Erythroblast (primary cell): ENCODE measurements around the gene TICRR.

Source experiments
- DNase-seq, 2 experiments: peaks; one replicate each; lab custom pipeline; 2025; lab: John Stamatoyannopoulos, UW
- GATA1 ChIP-seq: IDR thresholded peaks from 2 replicates; pipeline ENCODE4 v1.6.1; 2011; ENCODE audit warnings: low read depth, mild to moderate bottlenecking, control low read depth, low read length, moderate library complexity
- POLR2A ChIP-seq: IDR thresholded peaks from 2 replicates; pipeline ENCODE4 v1.6.1; 2011; ENCODE audit warnings: mild to moderate bottlenecking, low read length

The TICRR gene

DNA sequence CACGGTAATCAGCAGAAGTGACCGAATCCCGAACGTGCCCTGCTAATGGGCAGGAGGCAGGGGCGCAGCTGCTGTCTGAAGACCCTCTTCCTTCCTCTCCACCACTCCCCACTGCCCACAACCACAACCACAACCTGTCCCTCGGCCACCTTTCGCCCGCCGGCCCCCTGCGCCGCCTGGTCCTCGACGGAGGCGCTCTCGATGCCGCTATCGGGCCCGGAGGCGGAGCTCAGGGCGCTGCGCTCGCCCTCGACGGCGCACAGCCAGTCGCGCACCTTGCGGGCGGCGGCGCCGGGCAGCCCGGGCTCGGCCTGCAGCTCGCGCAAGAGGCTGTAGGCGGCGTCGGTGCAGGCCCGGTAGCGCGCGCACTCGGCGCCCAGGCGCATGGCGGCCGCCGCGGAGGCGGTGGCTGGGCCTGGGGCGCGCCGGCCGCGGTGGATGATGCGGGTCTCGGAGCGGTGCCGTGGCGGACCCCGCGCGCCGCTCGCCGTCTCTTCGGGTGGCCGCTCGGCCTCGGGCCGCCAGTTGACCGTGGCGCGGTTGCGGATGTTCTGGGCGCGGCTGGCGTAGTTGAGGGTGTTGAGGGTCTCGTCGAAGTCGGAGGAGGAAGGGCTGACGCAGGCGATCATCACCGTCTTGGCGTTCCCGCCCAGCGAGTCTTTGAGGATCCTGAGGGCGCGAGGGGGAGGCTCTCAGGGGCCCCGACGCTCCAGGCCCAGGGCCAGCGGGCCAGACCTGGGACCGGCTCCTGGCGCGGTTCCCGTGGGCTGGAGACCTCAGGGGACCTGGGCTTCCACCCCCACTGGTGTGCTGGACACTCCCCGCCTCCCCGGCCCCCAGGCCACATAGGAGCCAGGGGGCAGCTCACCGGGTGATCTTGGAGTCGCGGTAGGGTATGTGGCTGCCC, 73.1 kb downstream of the TICRR start:
- no peak for TF ChIP-seq GATA1
- no peak for TF ChIP-seq POLR2A

DNA sequence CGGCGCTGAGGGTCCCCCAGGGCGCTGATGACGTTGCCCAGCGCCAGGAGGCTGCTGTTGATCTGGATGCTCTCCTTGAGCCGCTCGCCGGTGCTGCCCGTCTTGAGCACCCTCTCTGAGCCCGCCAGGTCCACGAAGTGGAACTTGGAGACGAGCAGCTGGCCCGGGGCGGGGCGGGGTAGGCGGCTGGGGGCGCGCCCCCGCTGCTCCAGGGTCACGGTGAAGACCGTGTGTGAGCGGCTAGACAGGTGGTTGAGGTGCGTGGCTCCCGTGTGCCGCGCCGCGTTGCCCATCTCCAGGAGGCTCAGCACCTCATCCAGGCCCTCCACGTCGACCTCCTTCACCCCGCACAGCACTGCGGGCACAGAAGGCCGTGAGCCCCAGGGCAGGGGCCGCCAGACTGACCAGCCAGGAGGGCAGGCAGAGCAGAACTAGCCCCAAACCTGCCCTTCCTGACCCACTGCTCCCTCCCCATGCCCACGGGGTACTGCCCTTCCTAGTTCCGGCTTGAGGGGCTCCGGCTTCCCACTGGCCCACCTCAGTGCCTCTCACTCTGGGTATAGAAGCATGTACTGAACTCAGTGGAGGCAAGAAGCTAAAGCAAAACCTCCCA, 73.8 kb downstream of the TICRR start:
- DNase-seq, result no peak
- TF ChIP-seq POLR2A (no peak), GATA1 (no peak)

More for the DNA sequence above, 73.1 kb downstream of the TICRR start:
- no peak for DNase-seq

DNA sequence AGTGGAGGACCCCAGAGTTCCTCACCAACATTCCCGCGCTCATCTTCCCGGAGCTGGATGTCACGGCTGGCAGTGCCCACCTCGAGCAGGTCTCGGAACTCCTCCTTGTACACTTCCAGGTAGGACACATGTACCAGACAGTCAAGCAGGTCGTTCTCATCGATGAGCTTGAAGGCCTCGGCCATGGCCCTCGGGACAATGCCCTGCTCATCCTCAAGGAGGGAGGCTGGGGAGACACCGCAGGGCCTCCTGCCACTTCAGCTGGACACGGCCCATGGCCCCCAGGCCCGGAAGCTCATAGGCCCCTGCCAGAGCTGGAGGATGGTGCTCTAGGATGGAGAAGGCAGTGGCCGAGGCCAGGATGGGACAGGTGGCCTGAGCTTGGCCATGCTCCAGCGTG, 74.4 kb downstream of the TICRR start:
- no peak for TF ChIP-seq GATA1
- no peak for TF ChIP-seq POLR2A
- DNase-seq, result no peak

DNA sequence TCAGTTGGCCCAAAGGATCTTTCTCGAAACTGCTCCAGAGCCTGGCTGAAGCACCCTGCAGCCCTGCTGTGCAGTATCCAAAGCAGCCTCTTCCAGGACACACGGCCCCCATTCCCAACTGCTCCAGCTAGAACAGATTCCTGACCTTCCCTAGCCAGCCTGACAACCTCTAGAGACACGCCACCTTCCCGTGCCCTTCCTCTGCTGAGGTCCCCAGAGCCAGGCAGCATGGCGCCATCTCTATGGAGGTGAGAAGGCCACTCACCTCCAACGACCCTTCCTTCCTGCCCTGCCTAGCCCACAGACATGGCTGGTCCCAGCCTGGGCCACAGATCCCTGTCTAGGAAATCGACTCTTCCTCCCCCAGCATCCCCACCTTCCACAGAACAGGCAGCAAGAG, 76.9 kb downstream of the TICRR start:
- DNase-seq, result no peak
- no peak for TF ChIP-seq GATA1
- TF ChIP-seq POLR2A, result no peak

DNA sequence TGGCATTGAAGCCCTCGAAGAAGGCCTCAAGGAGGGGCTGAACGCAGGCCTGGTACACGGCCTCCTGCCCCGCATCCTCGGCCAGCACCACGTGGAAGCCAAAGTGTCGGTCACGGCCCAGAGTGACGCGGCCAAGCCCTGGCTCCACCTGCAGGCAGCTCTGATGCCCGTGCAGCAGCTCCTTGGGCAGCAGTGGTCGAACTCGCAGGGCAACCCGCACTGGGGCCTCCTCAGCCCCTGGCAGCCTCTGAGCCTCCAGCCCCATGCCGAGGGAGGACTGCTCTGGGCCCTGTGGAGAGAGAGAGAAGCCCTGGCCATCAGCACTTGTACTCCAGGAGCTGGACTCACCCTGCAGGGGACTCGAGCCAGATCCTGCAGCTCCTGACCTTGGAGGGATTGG, 77.4 kb downstream of the TICRR start:
- no peak for TF ChIP-seq POLR2A
- no peak for TF ChIP-seq GATA1
- DNase-seq, result no peak

DNA sequence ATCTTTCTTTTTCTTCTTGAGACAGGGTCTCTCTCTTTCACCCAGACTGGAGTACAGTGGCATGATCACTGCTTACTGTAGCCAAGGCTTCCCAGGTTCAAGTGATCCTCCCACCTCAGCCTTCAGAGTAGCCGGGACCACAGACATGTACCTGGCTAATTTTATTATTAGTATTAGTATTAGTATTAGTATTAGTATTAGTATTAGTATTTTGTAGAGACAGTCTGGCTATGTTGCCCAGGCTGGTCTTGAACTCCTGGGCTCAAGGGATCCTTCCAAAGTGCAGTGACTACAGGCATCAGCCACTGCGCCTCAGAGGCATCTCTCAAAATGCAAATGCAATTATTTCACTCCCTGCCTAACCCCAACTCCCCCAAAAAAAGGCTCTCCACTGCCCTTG, 78.3 kb downstream of the TICRR start:
- no peak for TF ChIP-seq POLR2A
- DNase-seq, result no peak

DNA sequence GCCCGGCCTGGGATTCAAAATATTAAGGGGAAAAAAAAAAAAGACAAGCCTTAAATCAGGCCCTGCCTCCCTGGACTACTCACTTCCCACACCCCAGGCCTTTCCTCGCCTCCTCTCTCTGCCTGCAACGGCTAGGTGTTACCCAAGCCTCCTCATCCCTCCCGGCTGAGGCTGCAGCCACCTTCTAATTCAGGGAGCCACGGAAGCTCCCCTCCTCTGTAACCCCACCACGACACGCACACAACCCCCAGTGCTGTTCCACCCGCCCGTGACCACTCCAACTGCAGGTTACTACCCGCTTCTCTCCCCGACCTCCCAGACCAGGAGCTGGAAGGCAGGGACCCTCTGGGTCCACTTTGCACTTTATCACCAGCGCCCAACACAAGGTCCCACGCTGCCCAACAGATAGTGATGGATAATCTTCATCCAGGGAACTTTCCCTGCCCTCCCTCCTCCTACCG, 79.1 kb downstream of the TICRR start:
- no peak for TF ChIP-seq POLR2A
- TF ChIP-seq GATA1, result no peak
- no peak for DNase-seq

DNA sequence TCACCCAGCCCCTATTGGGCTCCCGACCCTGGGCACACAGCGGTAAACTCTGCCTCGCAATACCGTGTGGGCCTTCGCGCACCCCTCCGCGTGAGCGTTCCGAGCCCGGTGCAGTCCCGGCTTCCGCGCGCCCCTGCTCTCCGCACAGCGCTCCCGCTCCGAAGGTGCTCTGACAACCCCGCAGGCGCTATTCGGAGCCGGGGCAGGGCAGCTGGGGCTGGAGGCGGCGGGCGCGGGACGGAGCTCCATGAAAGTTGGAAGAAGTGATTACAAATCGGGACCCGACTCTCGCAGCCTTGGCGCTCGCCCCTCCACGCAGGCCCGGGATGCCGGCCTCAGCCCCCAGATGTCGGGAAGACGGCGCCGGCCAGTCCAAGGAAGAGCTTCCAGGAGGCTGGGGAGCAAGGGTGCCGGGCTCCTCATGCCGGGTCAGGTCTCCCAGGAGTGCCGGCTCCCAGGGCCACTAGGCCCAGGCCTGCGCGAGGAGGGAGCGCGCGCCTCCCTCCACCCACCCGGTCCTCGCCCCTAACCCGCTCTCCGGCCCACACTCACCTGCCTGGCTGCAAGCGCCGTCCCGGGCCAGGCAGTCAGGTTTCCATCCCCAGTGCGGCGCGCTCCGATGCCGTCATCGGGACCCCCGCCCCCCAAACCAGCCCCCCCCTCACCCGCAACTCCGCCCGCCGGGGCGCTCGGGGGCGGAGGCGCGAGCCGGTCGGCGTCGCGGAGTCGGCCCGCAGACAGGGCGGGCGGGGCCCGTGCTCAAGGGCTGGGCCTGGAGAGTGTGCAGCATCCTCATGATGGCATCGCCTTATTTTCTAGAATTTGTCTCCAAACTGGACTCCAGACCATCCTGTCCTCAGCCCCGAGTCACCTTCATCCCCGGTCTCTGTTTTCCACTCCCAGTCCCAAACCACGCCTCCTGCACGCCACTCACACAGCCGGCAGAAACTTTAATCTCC, 79.9 kb downstream of the TICRR start, which contains the start of gene KIF7:
Gene KIF7, minus strand, starts transcription at position 621 of the 959 bp plus-strand sequence. CDS start 2,537 bp downstream, outside the sequence.
- DNase-seq, result no peak
- TF ChIP-seq GATA1 (no peak), POLR2A (no peak)

DNA sequence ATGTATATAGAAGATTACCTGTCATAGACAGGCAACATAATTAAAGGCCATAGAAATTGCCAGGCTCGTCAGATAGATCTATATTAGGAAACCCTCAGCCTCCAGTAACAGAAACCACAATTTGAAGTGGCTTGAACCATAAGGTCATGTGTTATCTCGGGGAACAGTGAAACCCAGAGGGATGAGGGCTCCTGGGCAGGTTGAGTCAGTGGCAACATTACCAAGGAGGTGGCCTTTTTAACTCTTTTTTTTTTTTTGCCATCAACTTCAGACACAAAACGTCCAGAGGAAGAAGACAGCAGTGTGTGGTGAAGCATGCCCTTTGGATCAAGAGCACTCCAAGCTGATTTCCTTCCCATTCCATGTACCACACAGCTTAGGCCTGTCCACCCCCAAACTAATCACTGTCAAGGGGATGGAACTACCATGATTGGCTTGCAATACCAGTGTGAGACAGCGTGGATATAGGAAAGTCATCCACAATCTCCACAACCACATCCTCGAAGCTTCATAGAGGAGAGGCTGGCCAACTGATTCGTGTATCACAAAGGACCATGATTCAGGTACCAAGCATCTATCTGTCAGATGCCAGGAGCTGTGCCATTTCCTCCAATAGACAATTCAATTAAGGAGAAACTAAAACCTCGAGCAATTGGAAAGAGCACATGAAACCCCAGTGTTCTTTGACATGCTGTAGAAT, 81.0 kb downstream of the TICRR start:
- TF ChIP-seq GATA1 (no peak), POLR2A (no peak)
- no peak for DNase-seq

DNA sequence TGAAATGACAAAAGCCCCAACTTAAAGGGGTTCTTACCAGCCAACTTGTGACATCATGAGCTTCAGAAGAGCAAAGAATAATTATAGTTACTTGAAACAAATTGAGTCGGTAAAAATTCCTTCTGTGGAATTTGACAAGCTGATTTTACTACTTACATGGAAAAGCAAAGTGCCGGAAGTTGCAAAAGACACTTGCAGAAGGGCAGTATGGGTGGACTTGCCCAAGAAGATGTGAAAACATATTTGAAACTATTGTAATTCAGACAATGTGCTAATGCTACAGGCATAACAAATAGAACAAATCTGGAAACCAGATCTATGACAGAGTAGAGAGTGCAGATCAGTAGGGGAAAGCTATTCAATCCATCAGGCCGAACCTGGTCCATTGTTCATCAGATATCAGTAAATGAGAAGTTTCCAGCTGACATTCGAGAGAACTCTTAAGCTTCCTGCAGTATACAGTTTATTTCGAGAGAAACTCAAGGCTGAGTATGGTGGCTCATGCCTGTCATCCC, 82.5 kb downstream of the TICRR start:
- DNase-seq, result no peak
- TF ChIP-seq GATA1 (no peak), POLR2A (no peak)

DNA sequence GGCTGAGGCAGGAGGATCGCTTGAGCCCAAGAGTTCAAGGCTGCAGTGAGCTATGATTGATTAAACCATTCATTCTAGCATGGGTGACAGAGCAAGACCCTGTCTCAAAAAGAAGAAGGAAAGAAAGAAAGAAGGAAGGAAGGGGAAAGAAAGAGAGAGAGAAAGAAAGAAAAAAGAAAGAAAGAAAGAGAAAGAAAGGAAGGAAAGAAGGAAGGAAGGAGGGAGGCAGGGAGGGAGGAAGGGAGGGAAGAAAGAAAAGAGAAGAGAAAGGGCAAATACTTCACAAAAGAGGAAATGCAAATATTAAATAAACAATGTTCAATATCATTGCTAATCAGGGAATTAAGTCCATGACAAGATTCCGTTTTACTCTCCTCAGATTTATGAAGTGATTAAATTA, 84.0 kb downstream of the TICRR start:
- TF ChIP-seq GATA1 (no peak), POLR2A (no peak)
- DNase-seq, result no peak

DNA sequence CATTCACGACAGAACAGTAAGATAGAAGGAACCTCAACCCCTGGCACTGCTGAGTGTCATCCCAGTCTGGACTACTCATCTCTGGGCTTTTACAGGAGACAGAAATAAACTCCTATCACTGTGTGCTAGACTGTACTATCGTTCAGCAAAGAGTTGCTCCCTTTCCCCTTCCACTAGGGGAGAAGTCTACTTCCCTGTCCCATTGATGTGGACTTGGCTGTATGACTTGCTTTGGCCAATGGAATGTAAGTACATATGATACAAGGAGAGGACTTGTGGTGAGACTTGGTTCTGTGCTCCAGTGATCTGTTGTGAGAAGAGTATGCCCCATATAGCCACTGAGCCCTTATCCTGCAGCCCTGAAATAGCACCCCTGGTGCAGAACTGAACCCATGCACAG, 85.3 kb downstream of the TICRR start:
- TF ChIP-seq GATA1 (no peak), POLR2A (no peak)

More for the DNA sequence above, 85.3 kb downstream of the TICRR start:
- no peak for DNase-seq
